CD4-positive, alpha-beta T cell treated with Interleukin-12 subunit alpha and Interleukin-12 subunit beta, for 1 hour (primary cell): ENCODE results near the gene PKD1.
"Not testable (repeated sequence)": the region's sequence is repeated elsewhere in the genome, so short reads cannot be mapped to it uniquely, and the experiment has no call there.

Experiments used
- DNase-seq: peaks from one replicate; pipeline ENCODE4 v3.0.0-alpha.2; 2020

Gene PKD1

GRCh38 chr16:2105769-2106168 is 29.9 kb downstream of the PKD1 start:
- not testable (repeated sequence) for DNase-seq

DNA sequence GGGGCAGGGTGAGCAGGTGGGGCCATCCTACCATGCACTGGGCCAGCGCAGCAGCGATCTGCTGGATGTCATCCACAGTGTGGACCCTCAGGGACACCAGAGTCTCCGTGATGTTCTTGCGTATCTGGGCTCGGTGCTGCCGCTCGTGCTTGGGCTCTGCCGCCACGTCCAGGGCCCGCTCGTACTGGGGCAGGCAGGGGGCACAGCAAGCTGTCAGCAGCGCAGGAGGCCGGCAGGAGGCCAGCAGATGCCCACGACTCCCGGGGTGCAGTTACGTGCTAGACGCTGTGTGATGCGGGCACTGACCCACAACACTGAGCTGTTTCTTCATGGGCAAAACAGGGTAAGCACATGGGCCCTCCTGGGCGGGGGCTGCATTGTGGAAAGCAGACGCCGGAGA is 30.4 kb downstream of the PKD1 start:
- DNase-seq = not testable (repeated sequence)

DNA sequence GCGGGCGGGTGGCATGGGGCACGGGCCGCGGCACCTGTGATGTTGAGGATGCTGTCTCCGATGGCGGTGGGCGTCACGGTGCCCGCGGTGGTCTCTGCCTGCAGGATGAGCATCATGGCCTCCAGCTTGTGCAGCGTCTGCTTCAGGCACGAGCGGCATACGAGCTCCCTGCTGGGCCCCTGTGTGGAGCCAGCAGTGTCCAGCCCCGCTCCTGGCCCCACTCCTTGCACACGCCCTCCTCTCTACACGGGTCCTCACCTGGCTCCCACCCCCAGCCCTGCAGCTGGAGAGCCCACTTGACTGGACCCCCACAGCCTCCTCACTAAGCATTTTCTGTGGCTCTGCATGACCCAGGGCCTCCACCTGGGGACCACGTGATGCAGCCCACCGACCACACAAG is 31.2 kb downstream of the PKD1 start:
- not testable (repeated sequence) for DNase-seq

DNA sequence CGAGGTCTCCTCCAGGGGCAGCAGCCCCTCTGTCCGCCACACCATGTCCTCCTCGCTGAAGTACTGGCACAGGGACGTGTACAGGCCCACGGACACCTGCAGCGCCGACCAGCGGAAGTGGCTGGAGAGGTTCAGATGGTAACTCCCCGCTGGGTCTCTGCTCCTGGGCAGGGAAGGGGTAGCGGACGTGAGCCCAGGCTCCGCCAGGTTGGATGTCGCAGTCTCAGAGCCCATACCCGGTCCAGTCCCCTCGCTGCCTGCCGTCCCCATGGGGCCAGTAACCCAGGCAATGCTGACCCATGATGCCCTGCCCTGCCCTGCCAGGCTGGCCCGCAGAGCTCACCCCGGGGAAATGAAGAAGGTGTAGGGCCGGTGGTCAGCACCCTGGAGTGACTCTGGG is 33.2 kb downstream of the PKD1 start:
- DNase-seq = no peak

- DNase-seq = not testable (repeated sequence)
Observed at GRCh38 chr16:2101581-2101980, 34.1 kb downstream of the PKD1 start.

GRCh38 chr16:2097689-2098088 is 38.0 kb downstream of the PKD1 start:
- DNase-seq = not testable (repeated sequence)

DNA sequence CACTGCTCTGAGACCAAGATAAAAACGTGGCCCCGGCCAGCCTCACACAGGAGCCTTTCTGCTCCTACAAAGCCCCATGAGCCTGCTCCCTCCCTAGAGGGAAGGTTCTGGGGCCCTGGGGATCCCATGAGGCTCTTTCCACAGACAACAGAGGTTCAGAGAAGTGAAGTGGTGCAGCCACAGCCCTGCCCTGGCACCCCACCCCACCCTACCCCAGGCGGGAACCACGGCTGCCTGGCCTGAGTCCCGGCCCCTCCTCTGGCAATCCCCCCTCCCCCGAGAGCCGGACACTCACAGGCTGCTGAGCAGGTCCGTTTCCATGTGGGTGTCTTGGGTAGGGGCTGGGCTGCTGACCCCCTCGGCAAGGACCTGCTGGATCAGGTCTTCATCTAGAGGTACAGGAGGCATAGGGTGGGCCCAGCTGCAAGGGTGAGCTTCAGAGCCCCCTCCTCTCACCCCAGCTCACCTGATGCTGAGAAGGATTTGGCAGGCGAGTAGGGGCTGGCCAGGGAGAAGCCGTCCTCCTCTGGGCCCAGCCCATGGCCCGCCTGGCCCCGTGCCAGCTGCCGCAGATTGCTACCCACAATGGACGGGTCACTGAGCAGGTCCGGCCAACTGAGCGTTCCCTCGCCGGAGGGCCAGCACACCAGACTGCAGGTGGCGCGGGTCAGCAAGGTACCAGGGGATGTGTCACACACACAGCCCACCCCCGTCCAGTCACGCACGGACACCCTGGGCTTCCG is 38.7 kb downstream of the PKD1 start:
- DNase-seq = no peak

DNA sequence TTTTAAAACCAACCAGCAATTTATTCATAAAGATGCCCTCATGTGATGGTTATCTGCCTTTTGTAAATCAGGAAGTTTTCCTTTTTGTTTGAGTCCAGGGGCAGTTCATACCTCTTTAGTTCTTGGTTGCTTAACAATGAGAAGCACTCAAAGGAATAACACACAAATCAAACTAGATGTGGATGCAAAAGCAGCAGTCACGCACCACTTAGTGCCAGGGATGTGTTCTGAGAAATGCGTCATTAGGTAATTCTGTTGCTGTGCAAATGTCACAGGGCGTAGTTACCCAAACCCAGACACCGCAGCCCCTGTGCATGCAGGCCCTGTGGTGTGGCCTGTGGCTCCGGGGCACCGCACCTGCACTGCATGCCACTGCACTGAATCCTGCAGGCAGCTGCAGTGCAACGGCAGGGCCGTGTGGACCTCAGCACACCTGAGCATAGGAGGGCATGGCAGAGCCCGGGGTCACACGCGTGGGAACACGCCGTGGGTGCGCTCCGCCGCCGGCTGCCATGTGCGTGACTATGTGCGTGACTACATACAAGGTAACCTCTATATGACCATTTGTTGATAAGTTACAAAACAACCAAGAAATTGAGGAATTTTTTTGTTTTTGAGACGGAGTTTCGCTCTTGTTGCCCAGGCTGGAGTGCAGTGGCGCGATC is 39.6 kb downstream of the PKD1 start:
- no peak for DNase-seq

DNA sequence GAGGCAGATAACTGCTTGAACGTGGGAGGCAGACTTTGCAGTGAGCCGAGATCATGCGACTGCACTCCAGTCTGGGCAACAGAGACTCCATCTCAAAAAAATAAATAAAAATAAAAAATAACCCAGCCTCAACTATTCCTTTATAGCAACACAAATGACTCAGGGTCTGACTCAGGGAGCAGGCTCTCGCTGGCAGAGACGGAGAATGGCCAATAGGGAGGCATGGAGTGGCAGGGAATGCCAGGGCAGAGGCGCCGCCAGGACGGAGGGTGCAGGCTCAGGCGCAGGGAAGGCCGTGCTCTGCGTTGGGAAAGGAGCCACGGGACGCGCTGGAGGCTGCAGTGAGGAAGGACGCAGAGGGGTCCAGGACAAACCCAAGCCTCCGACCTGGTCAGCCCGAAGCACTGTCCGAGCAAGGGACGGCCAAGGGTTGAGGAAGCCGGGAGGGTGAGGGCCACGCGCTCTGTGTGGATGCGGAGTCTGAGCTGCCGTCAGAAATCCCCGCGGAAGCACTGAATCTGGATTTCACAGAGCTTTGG is 40.3 kb downstream of the PKD1 start:
- no peak for DNase-seq

GRCh38 chr16:2093793-2094192 is 41.9 kb downstream of the PKD1 start:
- no peak for DNase-seq

- DNase-seq = no peak
Observed at GRCh38 chr16:2092866-2093265, 42.8 kb downstream of the PKD1 start.

- no peak for DNase-seq
Observed at GRCh38 chr16:2092256-2092620, 43.5 kb downstream of the PKD1 start.

DNA sequence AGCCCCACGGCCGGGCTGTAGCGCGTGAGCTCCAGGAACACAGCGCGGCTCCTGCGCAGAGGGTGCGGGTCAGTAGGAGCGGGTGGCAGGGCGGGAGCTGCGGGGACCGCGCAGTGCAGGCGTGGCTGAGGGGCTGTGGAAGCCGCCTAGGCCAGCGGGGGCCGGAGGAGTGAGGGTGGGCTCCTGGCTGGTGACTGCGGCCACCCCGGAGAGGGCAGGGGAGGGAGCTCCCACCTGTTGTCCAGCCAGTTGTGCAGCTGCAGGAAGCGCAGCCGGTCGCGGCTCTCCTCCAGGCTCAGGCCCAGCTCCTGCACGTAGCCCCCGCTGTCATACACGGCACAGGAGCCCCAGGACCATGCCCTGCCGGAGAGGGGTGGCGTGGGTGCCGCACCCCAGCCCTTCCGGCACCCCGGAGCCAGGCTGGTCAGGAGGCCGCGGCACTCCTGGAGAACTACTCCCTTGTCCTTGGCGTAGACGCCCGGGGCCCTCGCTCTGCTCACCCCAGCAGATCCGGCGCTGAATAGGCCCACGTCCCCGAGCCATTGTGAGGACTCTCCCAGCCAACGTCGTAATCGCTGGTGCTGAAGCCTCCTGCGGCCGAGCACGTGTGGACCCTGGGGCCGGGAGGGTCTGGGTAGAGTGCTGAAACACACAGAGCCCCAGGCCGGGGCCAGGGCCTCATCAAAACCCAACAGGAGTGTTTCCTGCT is 44.0 kb downstream of the PKD1 start:
- no peak for DNase-seq

- DNase-seq = peak; percentile 42
Observed at GRCh38 chr16:2090777-2091546, 44.7 kb downstream of the PKD1 start.

- DNase-seq = no peak
Observed at GRCh38 chr16:2090481-2090776, 45.3 kb downstream of the PKD1 start.

DNA sequence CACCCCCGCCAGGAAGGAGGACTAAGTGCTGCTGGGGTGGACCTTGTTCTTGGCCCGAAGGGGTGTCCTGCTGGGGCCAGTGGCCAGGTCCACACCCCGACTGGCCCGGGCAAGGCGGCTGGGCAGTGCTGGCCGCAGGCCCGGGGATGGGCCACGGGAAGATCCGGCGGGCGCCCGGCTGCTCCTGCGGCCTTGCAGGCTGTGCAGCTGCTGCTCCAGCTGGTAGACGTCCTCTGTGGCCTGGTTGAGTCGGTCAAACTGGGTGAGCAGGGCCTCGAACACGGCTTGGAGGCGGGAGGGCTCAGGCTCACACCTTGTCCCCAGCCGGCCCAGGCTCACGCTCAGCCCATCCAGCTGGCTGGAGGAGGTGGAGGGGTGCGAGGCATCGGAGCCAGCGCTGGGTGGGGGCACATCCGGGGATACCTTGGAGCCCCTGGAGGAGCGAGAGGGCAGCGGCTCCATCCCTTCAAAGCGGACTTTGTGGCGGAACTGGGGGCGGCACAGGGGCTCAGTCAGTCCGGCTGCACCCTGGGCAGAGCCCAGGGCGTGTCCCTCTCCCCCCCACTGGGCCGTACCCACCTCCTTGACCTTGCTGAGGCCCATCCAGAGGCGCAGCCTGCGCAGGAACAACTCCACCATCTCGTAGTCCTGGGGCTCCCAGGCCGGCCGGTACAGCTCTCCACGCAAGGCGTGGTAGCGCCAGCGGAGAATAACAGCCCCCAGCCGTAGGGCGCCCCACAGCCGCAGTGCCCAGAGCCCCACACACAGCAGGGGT is 45.8 kb downstream of the PKD1 start:
- DNase-seq = no peak

GRCh38 chr16:2088759-2089358 is 46.8 kb downstream of the PKD1 start:
- no peak for DNase-seq

- DNase-seq = no peak
Observed at GRCh38 chr16:2087748-2088631, 47.7 kb downstream of the PKD1 start.

GRCh38 chr16:2086812-2087747 is 48.6 kb downstream of the PKD1 start:
- no peak for DNase-seq
